AG10803 (cell line): ENCODE data around the gene PACS1.

ENCODE experiments used
- DNase-seq: peaks from one replicate; pipeline ENCODE4 v3.0.0; 2010; ENCODE audit warnings: low read depth
- H3K4me3 ChIP-seq: 2 replicates; pipeline ENCODE4 v1.5.1; 2011; ENCODE audit warnings: mild to moderate bottlenecking, low read length, control low read depth
- TF ChIP-seq, protein P1 (sequence below): conservative IDR thresholded peaks from 2 replicates; pipeline ENCODE4 v1.5.1; 2011; ENCODE audit warnings: mild to moderate bottlenecking, low read length, control low read depth, inconsistent platforms

The PACS1 gene

GRCh38 chr11:66287889-66288670, 218.0 kb downstream of the PACS1 start:
- H3K4me3 ChIP-seq: peak overlapping the region; percentile 91
- DNase-seq: no peak
- TF ChIP-seq, protein P1, sequence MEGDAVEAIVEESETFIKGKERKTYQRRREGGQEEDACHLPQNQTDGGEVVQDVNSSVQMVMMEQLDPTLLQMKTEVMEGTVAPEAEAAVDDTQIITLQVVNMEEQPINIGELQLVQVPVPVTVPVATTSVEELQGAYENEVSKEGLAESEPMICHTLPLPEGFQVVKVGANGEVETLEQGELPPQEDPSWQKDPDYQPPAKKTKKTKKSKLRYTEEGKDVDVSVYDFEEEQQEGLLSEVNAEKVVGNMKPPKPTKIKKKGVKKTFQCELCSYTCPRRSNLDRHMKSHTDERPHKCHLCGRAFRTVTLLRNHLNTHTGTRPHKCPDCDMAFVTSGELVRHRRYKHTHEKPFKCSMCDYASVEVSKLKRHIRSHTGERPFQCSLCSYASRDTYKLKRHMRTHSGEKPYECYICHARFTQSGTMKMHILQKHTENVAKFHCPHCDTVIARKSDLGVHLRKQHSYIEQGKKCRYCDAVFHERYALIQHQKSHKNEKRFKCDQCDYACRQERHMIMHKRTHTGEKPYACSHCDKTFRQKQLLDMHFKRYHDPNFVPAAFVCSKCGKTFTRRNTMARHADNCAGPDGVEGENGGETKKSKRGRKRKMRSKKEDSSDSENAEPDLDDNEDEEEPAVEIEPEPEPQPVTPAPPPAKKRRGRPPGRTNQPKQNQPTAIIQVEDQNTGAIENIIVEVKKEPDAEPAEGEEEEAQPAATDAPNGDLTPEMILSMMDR: no peak

DNA sequence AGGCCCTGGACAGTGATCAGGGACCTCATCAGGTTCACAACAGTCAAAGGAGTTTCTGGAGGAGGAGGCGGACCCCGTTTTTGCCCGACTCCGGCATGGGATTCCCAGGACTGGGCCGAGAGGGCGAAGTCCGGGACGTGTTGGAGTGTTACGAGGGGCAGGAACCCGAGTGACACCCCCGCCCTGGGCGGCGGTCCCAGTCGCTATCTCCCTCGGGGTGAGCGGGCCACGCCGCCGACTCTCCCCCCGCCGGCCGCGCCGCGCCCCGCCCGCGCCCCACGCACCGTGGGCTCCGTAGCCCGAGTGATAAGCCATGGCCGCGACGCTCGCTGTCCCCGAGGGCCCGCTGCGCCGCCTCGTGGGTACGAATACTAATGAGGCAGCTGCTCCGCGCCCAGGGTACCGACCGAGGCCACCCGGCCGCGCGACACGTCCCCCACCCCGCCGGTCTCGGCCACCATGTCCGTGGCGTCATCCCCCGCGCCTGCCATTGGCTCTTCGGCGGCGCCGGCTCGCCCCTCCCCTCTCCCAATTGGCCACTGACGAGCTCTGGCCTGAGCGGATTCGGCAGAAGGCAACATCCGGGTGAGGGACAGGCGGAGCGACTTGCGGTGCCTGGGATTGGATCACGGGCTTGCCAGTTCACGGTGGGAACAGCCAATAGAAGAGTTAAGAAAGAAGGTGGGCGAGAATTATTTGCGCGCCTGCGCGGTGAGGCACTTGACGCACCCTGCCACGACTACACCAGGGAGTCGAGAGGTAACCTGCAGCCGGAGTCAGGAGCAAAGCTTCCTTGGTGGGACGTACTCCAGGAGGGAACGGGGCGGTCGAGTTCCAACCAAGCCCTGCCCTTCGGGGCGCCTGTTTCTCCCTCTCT, 218.8 kb downstream of the PACS1 start, which contains the start of gene YIF1A:
TSS of gene YIF1A (minus strand) at position 473 of the 877 bp plus-strand sequence. CDS start at position 315, 158 bp downstream.
- DNase-seq: peak; percentile 100
- H3K4me3 ChIP-seq: peak within 1 kb of the TSS; percentile 92
- TF ChIP-seq, protein P1: no peak

- TF ChIP-seq, protein P1: no peak
- H3K4me3 ChIP-seq: peak overlapping the region; percentile 92
- no peak for DNase-seq
Observed at GRCh38 chr11:66289548-66290329, 219.7 kb downstream of the PACS1 start.

DNA sequence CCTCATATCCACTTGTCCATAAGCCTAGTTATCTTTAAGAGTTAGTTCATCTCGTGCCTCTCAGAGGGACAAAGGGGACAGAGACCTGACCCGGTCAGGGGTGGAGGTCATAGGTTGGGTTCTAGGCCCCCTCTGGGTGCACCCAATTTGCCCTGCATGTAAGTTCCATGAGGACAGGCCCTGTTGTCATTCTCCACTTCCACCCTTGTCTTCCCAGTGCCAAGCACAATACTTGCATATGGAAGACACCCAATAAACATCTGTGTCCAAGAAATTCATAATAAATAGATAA, 220.2 kb downstream of the PACS1 start:
- DNase-seq: no peak
- H3K4me3 ChIP-seq: no peak overlapping the region

GRCh38 chr11:66291303-66291705, 221.2 kb downstream of the PACS1 start:
- DNase-seq: no peak
- TF ChIP-seq, protein P1: no peak
- no peak overlapping the region for H3K4me3 ChIP-seq

More for the DNA sequence above, 220.2 kb downstream of the PACS1 start:
- TF ChIP-seq, protein P1: no peak

- no peak within 1 kb of the TSS for H3K4me3 ChIP-seq
- no peak for DNase-seq
- TF ChIP-seq, protein P1: no peak
Observed at GRCh38 chr11:66291706-66292542, 221.9 kb downstream of the PACS1 start, which contains the start of gene TMEM151A. Gene TMEM151A (plus strand): TSS chr11:66291894. CDS start chr11:66292014, 120 bp downstream.
